ENCODE results near the gene DOCK8.
"Not testable (repeated sequence)": the region's sequence is repeated elsewhere in the genome, so short reads cannot be mapped to it uniquely, and the experiment has no call there.

Gene DOCK8

GRCh38 chr9:224026-224425 lies 9.4 kb downstream of the DOCK8 start:
- in situ Hi-C loops (cut with MboI; ENCODE audit: low pct_unique_long_range_greater_than_20kb, low sequenced_read_pairs), result no loop called here
- DNase-seq, result no peak

GRCh38 chr9:224582-225520 lies 10.2 kb downstream of the DOCK8 start:
- in situ Hi-C loops (cut with MboI; ENCODE audit: low pct_unique_long_range_greater_than_20kb, low sequenced_read_pairs), result no loop called here
- peak; percentile 38 for DNase-seq

- peak; percentile 79 for DNase-seq
- in situ Hi-C loops (cut with MboI; ENCODE audit: low pct_unique_long_range_greater_than_20kb, low sequenced_read_pairs), result no loop called here
Measured at GRCh38 chr9:227860-228259, 13.2 kb downstream of the DOCK8 start.

- in situ Hi-C loops (cut with MboI; ENCODE audit: low pct_unique_long_range_greater_than_20kb, low sequenced_read_pairs), result no loop called here
- no peak for DNase-seq
Measured at GRCh38 chr9:228929-229695, 14.4 kb downstream of the DOCK8 start.

- in situ Hi-C loops (cut with MboI; ENCODE audit: low pct_unique_long_range_greater_than_20kb, low sequenced_read_pairs); DNase-seq: not testable (repeated sequence)
Measured at GRCh38 chr9:231625-232024, 17.0 kb downstream of the DOCK8 start.

GRCh38 chr9:233708-234107 lies 19.0 kb downstream of the DOCK8 start:
- in situ Hi-C loops (cut with MboI; ENCODE audit: low pct_unique_long_range_greater_than_20kb, low sequenced_read_pairs); DNase-seq: not testable (repeated sequence)

GRCh38 chr9:237141-237857 lies 22.6 kb downstream of the DOCK8 start:
- in situ Hi-C loops (cut with MboI; ENCODE audit: low pct_unique_long_range_greater_than_20kb, low sequenced_read_pairs), result no loop called here
- DNase-seq, result no peak

GRCh38 chr9:237858-238345 lies 23.2 kb downstream of the DOCK8 start:
- in situ Hi-C loops (cut with MboI; ENCODE audit: low pct_unique_long_range_greater_than_20kb, low sequenced_read_pairs), result no loop called here
- peak; percentile 62 for DNase-seq

GRCh38 chr9:242461-243080 lies 27.9 kb downstream of the DOCK8 start:
- no peak for DNase-seq
- in situ Hi-C loops (cut with MboI; ENCODE audit: low pct_unique_long_range_greater_than_20kb, low sequenced_read_pairs), result no loop called here

GRCh38 chr9:248278-248961 lies 33.8 kb downstream of the DOCK8 start:
- no peak for DNase-seq
- in situ Hi-C loops (cut with MboI; ENCODE audit: low pct_unique_long_range_greater_than_20kb, low sequenced_read_pairs), result no loop called here

GRCh38 chr9:249025-249424 lies 34.4 kb downstream of the DOCK8 start:
- in situ Hi-C loops (cut with MboI; ENCODE audit: low pct_unique_long_range_greater_than_20kb, low sequenced_read_pairs), result no loop called here
- DNase-seq, result no peak

GRCh38 chr9:250039-250438 lies 35.4 kb downstream of the DOCK8 start:
- in situ Hi-C loops (cut with MboI; ENCODE audit: low pct_unique_long_range_greater_than_20kb, low sequenced_read_pairs), result no loop called here
- no peak for DNase-seq

GRCh38 chr9:250625-251024 lies 36.0 kb downstream of the DOCK8 start:
- in situ Hi-C loops (cut with MboI; ENCODE audit: low pct_unique_long_range_greater_than_20kb, low sequenced_read_pairs), result no loop called here
- DNase-seq, result no peak

GRCh38 chr9:251398-251797 lies 36.7 kb downstream of the DOCK8 start:
- in situ Hi-C loops (cut with MboI; ENCODE audit: low pct_unique_long_range_greater_than_20kb, low sequenced_read_pairs), result no loop called here
- no peak for DNase-seq

GRCh38 chr9:253539-253938 lies 38.9 kb downstream of the DOCK8 start:
- no peak for DNase-seq
- in situ Hi-C loops (cut with MboI; ENCODE audit: low pct_unique_long_range_greater_than_20kb, low sequenced_read_pairs), result no loop called here

- DNase-seq, result no peak
- in situ Hi-C loops (cut with MboI; ENCODE audit: low pct_unique_long_range_greater_than_20kb, low sequenced_read_pairs), result no loop called here
Measured at GRCh38 chr9:254516-254915, 39.9 kb downstream of the DOCK8 start.

GRCh38 chr9:257957-258356 lies 43.3 kb downstream of the DOCK8 start:
- in situ Hi-C loops (cut with MboI; ENCODE audit: low pct_unique_long_range_greater_than_20kb, low sequenced_read_pairs), result no loop called here
- peak; percentile 78 for DNase-seq
